Measurements from ENCODE around the gene TYW1.
"Not testable (repeated sequence)": the region's sequence is repeated elsewhere in the genome, so short reads cannot be mapped to it uniquely, and the experiment has no call there.

Gene TYW1

DNA sequence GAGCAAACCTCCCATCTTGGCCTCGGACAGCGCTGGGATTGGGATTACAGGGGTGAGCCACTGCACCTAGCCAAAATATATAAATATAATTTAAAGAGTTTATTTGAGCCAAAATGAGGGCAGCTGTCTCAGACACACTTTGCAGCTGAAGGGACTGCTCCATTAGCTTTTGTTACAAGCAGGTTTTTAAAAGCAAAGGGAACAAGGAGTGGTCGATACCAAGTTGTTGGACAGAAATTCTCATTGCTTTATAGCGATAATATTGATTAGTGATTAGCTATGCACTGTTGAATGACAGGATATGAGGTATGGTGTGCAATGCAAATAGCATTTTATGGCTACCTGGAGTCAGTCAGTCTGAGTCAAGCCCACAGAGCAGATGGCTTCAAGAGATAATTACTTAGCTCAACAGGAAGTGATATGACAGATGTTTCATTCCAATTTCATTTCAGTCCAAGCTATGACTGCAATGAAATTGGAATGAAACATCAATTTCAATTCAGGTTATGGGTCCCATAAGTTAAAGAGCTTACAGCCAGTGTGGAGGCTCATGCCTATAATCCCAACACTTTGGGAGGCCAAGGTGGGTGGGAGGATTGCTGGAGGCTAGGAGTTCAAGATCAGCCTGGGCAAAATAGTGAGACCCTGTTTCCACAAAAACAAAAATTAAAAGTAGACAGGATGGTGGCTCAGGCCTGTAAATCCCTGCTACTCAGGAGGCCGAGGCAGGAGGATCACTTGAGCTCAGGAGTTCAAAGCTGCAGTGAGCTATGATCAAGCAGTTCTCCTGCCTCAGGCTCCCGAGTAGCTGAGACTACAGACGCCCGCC, 23.1 kb downstream of the TYW1 start:
- Histone ChIP-seq H3K4me3 (IDR thresholded peaks at IDR 0.05; ENCODE audit: insufficient read depth, low read depth, low read length) (no peak overlapping the region), H3K79me2 (ENCODE audit: insufficient read depth, low read depth) (no peaks in the 10 kb centered on the region), H3K9ac (no peak overlapping the region), H3K36me3 (ENCODE audit: insufficient read depth) (no peaks in the 10 kb centered on the region; the same call in 1 of the 2 replicates), H2AFZ (ENCODE audit: low read depth) (no peak overlapping the region), H4K20me1 (ENCODE audit: insufficient read depth) (no peaks in the 10 kb centered on the region), H3K27me3 (ENCODE audit: insufficient read depth, low read depth) (no peaks in the 10 kb centered on the region), H3K4me2 (no peak overlapping the region), H3K4me1 (ENCODE audit: low read depth, poor library complexity, severe bottlenecking) (no peaks in the 10 kb centered on the region), H3K27ac (no peak overlapping the region)
- TF ChIP-seq, protein P1, sequence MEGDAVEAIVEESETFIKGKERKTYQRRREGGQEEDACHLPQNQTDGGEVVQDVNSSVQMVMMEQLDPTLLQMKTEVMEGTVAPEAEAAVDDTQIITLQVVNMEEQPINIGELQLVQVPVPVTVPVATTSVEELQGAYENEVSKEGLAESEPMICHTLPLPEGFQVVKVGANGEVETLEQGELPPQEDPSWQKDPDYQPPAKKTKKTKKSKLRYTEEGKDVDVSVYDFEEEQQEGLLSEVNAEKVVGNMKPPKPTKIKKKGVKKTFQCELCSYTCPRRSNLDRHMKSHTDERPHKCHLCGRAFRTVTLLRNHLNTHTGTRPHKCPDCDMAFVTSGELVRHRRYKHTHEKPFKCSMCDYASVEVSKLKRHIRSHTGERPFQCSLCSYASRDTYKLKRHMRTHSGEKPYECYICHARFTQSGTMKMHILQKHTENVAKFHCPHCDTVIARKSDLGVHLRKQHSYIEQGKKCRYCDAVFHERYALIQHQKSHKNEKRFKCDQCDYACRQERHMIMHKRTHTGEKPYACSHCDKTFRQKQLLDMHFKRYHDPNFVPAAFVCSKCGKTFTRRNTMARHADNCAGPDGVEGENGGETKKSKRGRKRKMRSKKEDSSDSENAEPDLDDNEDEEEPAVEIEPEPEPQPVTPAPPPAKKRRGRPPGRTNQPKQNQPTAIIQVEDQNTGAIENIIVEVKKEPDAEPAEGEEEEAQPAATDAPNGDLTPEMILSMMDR (conservative IDR thresholded peaks at IDR 0.05; ENCODE audit: low read depth, low read length): no peak

DNA sequence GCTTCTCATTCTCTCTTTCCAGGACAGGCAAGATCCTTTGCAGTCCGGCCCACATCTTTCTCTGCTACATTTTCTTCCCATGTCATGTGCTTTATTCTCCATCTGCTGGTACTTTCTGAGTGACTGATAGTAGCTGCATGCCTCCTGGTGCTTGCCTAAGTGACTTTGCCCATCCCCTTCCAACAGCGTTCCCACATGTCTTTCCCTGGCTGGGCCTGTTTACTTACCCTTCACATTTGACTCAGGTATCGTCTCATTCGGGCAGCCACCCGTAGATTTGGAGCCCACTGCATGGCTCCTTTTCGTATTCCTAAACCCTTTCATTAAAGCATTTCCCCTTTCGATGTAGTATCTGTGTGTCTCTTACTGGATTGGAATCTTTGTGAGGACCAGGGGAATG, 24.6 kb downstream of the TYW1 start:
- Histone ChIP-seq H2AFZ (ENCODE audit: low read depth) (no peak overlapping the region), H3K27me3 (ENCODE audit: insufficient read depth, low read depth) (no peaks in the 10 kb centered on the region), H3K79me2 (ENCODE audit: insufficient read depth, low read depth) (no peaks in the 10 kb centered on the region), H3K4me2 (no peak overlapping the region), H3K36me3 (ENCODE audit: insufficient read depth) (peaks cover 3% of the 10 kb centered on the region; the same call in 1 of the 2 replicates), H3K4me1 (ENCODE audit: low read depth, poor library complexity, severe bottlenecking) (no peaks in the 10 kb centered on the region), H3K27ac (no peak overlapping the region), H3K4me3 (IDR thresholded peaks at IDR 0.05; ENCODE audit: insufficient read depth, low read depth, low read length) (no peak overlapping the region), H4K20me1 (ENCODE audit: insufficient read depth) (no peaks in the 10 kb centered on the region), H3K9ac (no peak overlapping the region)
- TF ChIP-seq, protein P1 (conservative IDR thresholded peaks at IDR 0.05; ENCODE audit: low read depth, low read length): no peak

DNA sequence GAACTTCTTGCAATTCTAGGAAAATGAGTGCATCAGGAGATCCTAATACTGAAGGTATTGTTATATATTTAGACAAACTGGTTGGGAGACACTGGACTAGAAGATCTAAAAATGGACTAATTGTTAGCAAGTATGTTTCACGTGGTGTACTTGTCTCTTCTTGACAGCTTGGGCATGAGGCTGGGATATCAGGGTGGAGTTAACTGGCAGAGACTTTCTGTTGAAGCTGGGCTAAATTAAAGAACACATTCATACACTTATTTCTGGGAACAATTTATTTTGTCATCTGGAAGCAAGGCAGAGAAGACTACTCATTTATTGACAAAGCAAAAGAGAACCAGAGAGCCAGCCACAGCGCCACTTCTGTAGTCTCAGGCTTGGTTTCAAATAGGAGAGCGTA, 25.9 kb downstream of the TYW1 start:
- no peaks in the 10 kb centered on the region for H3K4me1 ChIP-seq (ENCODE audit: low read depth, poor library complexity, severe bottlenecking)
- no peaks in the 10 kb centered on the region for H4K20me1 ChIP-seq (ENCODE audit: insufficient read depth)
- H3K9ac ChIP-seq: no peak overlapping the region
- peaks cover 3% of the 10 kb centered on the region; the same call in 1 of the 2 replicates for H3K36me3 ChIP-seq (ENCODE audit: insufficient read depth)
- H3K79me2 ChIP-seq (ENCODE audit: insufficient read depth, low read depth): no peaks in the 10 kb centered on the region
- no peak overlapping the region for H3K4me2 ChIP-seq
- no peak overlapping the region for H3K4me3 ChIP-seq (IDR thresholded peaks at IDR 0.05; ENCODE audit: insufficient read depth, low read depth, low read length)
- TF ChIP-seq, protein P1 (conservative IDR thresholded peaks at IDR 0.05; ENCODE audit: low read depth, low read length): no peak
- no peak overlapping the region for H2AFZ ChIP-seq (ENCODE audit: low read depth)
- H3K27ac ChIP-seq: no peak overlapping the region
- no peaks in the 10 kb centered on the region for H3K27me3 ChIP-seq (ENCODE audit: insufficient read depth, low read depth)

DNA sequence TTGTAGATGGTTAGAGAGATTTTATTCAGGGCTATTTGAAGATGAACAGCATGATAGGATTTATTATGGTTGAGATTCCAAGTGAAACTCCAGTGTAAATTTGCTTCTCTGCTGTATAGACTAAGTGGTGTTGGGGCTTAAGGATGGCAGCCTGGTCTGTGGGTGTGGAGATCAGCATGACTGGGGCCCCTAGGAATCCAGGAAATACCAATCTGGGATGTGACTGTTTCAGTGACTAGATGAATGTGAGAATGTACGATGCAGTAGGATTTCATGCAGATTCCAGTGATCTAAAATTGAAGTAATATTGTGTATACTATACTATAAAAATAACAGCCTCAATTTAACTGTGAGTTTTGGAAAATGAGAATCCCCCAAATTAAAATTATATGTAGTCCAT, 28.8 kb downstream of the TYW1 start:
- not testable (repeated sequence) for H3K4me2 ChIP-seq; H3K9ac ChIP-seq; H3K36me3 ChIP-seq (ENCODE audit: insufficient read depth); H3K4me1 ChIP-seq (ENCODE audit: low read depth, poor library complexity, severe bottlenecking); H2AFZ ChIP-seq (ENCODE audit: low read depth); H3K27ac ChIP-seq; H3K27me3 ChIP-seq (ENCODE audit: insufficient read depth, low read depth); H3K79me2 ChIP-seq (ENCODE audit: insufficient read depth, low read depth); H4K20me1 ChIP-seq (ENCODE audit: insufficient read depth); H3K4me3 ChIP-seq (IDR thresholded peaks at IDR 0.05; ENCODE audit: insufficient read depth, low read depth, low read length)

DNA sequence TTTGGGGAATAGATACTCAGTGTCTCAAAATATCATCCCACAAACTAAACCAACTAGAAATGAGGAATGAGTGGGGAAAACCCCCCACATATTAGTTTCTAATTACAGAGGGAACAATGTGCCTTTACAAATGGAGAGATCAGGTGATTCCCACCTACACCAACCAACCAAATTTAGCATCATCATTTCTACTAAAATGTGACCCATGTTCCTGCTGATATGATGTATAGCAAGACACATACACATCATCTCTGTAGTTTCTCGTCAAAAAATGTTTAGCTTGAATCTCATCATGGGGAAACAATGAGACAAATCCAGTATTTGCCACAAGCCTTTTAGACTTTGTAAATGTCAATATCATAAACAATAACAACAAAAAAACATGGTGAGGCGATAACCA, 35.1 kb downstream of the TYW1 start:
- H3K27me3 ChIP-seq (ENCODE audit: insufficient read depth, low read depth): not testable (repeated sequence)

More for the DNA sequence above, 35.1 kb downstream of the TYW1 start:
- not testable (repeated sequence) for H3K4me1 ChIP-seq (ENCODE audit: low read depth, poor library complexity, severe bottlenecking); H3K79me2 ChIP-seq (ENCODE audit: insufficient read depth, low read depth); H3K27ac ChIP-seq; H4K20me1 ChIP-seq (ENCODE audit: insufficient read depth); H3K4me3 ChIP-seq (IDR thresholded peaks at IDR 0.05; ENCODE audit: insufficient read depth, low read depth, low read length); H3K36me3 ChIP-seq (ENCODE audit: insufficient read depth); H2AFZ ChIP-seq (ENCODE audit: low read depth); H3K9ac ChIP-seq; H3K4me2 ChIP-seq
